HG03175 (cell line): ENCODE data around the gene DIPK1C.

Source experiments
- ATAC-seq: cut with Tn5 transposase; IDR thresholded peaks from one replicate; pipeline ENCODE4 v1.9.1; 2021; ENCODE audit warnings: mild to moderate bottlenecking, moderate library complexity; ENCODE audit not compliant: unreplicated experiment

DIPK1C gene

GRCh38 chr18:74486119-74486849 lies 29.2 kb upstream of the DIPK1C start:
- ATAC-seq, result no peak

DNA sequence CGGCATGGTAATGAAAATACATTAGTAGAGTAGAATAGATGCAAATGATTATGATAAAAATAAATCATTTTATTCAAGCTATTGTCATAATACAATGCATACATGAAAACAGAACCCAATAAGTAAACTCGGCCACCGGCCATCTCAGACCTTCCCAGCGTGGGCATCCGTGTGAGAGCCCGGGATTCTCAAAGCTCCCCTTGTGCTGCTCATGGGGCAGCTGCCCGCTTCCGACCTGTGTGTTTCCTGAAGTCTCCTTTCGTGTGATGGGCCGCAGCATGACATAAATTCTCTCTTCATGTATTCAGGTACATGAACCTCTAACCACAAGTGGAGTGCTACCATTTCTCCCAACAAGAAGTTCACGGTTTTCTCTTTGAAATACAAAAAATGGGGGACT lies 25.6 kb upstream of the DIPK1C start:
- ATAC-seq, result no peak

- no peak for ATAC-seq
Observed at GRCh38 chr18:74480149-74480651, 23.1 kb upstream of the DIPK1C start.

GRCh38 chr18:74479486-74480148 lies 22.5 kb upstream of the DIPK1C start:
- ATAC-seq, result no peak

DNA sequence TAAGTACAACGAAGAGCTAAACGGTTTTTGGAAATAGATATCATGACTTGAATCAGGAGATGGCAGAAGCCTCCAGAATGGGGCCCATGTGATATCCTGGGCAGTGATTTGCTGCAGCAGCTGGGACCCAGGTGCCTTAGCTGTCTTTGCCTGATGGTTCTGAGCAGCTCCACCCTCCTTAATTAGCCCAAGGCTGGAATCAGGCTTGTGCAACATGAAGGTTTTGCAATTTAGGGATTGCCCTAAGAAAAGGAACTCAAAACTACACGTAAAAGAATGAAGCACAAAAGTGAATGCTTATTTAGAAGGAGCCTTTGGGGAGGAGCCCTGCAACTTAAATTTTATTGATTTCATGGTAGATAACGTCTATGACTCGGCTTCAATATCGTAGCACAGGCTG lies 21.8 kb upstream of the DIPK1C start:
- ATAC-seq, result no peak

- no peak for ATAC-seq
Observed at GRCh38 chr18:74478316-74478715, 21.2 kb upstream of the DIPK1C start.

GRCh38 chr18:74477771-74478170 lies 20.7 kb upstream of the DIPK1C start:
- ATAC-seq, result no peak

- ATAC-seq, result no peak
Observed at GRCh38 chr18:74476140-74476539, 19.0 kb upstream of the DIPK1C start.

DNA sequence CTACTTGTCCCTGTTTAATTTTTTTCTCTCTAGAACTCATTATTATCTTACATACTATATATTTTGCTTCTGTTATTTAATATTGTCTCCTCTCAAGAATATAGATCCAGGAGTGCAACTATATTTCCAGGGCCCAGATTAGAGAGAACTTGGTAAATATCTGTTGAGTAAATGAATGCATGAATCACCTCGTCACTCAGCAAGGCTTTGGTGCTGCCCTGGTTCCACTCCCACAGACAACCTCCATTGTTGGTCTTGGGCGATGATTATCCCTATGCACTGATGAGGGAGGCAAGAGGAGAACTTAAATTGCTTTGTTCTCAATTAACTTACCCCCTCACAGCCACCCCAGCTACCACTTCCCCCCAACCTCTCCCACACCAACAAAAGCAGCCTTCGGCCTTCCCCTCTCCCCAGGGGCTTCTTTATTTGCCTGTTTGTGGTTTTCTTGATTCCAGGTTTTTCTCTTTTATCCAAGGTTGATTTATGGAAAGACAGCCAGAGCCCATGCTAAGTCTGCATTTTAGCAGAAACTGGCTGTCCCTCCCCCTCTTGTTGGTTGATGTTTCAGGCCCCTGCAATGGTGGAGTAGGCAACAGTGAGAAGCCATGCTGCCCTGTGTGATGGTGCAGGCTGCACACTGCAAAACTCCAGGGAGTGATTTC lies 17.0 kb upstream of the DIPK1C start:
- no peak for ATAC-seq

DNA sequence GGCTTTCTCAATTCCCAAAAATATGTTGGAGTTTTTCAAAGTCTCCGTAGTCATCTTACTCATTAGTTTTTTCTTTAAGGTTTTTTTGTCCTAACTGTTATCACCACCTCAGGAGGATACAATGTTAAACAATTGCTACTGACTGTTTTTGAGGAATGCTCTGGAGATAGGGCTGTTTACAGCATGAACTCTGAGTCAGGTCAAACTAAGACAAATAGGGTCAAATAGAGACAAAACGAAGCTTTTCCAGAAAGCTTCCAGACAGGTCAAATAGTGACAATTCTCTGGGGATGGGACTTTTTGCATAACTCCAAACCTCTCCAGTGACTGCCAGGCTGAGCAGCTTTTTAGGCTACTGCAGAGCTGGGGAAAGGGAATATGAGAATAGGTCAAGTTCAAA lies 15.2 kb upstream of the DIPK1C start:
- ATAC-seq, result no peak

GRCh38 chr18:74468547-74469061 lies 11.5 kb upstream of the DIPK1C start:
- ATAC-seq, result no peak

GRCh38 chr18:74465775-74466174 lies 8.7 kb upstream of the DIPK1C start:
- no peak for ATAC-seq

DNA sequence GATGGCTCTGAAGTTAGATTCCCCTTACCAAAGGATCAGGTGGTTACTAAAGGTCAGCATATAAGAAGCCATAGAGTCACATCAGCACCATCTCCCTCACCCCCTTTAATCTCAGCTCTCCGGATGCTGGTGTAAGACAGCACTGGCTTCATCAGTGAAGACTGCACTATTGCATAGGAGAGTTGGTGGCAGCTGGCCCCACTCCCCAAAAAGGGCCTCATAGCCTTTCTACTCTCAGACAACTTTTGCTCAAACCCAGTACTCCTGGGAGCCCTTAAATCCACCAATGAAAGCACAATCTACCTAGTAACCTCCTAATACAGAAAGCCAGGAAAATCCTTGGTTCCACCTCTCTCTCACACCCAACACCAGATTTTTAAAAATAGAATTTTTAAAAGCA lies 6.9 kb upstream of the DIPK1C start:
- no peak for ATAC-seq

DNA sequence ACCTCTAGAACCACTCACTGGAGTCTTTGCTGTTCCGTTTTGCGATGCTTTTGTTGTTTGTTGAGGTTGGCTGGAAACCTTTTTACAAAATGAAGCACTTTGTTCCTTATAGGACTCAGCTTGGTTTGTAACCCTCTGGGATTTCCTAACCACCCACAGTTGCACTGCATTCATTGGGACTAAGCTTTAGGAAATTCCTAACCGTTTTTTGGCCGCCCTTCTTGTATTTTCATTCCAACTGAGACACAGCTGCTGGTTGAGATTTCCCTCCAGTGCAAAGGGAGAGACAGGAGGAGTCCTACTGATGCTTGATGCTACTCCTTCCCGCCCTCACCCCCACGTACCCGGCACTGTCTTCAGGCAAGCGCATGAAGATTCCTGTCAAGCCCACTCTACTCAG lies 6.1 kb upstream of the DIPK1C start:
- ATAC-seq, result no peak

DNA sequence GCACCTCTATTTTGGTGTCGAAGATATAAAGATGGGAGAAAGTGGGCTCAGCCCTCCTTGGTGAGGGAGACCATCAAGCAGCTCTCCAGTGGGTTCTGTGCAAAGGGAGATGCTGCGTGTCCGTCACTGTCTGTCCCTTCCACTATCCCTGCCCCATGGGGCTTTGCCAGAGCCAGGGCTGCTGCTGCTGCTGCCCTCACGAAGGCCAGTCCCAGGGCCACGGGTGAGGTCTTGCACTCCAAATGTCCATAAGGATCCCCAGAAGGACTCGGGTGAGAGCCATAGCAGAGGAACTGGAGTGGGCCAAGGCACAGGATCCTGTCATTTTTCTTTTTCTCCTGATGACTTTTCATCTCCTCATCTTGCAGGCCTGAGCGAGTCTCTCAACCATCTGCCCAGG lies 3.7 kb upstream of the DIPK1C start:
- no peak for ATAC-seq

GRCh38 chr18:74459889-74460288 lies 2.8 kb upstream of the DIPK1C start:
- ATAC-seq, result no peak

DNA sequence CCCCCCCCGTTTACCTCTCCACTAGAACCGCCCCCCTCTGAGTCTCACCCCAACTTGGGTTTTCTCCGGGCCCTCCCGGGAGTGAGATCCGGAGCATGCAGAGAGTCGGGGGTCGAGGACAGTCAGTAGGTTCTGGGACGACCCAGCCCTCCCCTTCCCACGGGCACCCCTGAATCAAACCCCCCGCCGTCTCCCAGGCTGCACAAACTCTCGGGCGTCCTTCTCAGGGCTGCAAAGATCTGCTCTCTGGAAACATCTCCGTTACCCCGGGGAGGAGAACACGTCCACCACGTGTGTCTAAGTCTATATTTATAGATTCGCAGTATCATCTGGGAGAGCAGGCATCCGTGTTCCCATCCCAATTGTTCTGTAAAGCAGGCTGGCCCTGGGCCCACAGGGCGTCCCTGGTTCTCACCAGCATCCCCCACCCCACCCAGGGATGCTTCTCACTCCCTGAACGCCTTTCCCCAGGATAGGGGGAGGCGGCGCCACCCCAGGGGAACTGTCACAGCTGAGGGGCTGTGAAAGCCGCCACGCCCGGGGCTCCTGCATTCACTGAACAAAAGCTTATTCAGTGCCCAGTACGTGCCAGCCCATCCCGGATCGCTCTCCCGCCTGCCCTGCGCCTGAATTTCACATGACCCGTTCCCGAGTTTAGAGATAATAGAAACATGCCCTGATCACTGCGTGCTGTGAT lies 765 bp upstream of the DIPK1C start:
- no peak for ATAC-seq

- ATAC-seq, result no peak
Observed at GRCh38 chr18:74456349-74457042, 612 bp downstream of the DIPK1C start.

DNA sequence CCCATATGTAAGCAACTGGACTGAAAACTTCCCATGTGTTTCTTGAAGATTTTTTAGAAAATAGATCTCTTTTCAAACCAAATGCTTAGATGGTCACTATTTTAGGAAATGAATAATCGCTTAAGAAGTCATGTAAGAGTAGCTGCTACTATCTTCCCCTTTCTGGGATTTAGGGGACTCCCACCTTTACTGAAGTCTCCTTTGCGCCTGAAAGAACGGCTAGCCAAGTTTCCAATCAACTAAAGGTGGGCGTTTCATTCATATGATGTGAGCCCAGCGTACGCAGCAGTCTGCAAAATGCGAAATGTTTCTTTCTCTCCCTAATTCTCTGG lies 1.1 kb downstream of the DIPK1C start:
- no peak for ATAC-seq

- ATAC-seq, result no peak
Observed at GRCh38 chr18:74455386-74455785, 1.7 kb downstream of the DIPK1C start.

GRCh38 chr18:74454279-74454751 lies 2.8 kb downstream of the DIPK1C start:
- ATAC-seq, result no peak
